ENCODE data around the gene PRKX.
"Not testable (repeated sequence)": the region's sequence is repeated elsewhere in the genome, so short reads cannot be mapped to it uniquely, and the experiment has no call there.

PRKX gene

DNA sequence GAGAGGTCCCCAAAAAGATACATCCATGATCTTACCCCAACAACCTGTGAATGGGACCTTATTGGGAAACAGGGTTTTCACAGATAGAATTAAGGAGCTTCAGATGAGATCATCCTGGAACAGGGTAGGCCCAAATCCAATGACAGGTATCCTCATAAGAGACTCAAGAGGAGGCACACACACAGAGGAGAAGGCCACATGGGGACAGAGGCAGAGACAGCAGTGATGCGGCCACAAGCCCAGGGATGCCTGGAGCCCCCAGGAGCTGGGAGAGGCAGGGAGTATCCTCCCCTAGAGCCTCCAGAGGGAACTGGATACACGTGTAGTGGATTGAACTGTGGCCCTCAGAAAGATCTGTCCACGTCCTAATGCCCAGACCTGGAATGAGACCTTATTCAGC is 82.3 kb downstream of the PRKX start:
- ATAC-seq, result no peak
- TF ChIP-seq, protein P1, sequence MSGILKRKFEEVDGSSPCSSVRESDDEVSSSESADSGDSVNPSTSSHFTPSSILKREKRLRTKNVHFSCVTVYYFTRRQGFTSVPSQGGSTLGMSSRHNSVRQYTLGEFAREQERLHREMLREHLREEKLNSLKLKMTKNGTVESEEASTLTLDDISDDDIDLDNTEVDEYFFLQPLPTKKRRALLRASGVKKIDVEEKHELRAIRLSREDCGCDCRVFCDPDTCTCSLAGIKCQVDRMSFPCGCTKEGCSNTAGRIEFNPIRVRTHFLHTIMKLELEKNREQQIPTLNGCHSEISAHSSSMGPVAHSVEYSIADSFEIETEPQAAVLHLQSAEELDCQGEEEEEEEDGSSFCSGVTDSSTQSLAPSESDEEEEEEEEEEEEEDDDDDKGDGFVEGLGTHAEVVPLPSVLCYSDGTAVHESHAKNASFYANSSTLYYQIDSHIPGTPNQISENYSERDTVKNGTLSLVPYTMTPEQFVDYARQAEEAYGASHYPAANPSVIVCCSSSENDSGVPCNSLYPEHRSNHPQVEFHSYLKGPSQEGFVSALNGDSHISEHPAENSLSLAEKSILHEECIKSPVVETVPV (CRISPR knock-in tag; IDR thresholded peaks at IDR 0.05), result no peak
- TF ChIP-seq ZNF565 (CRISPR knock-in tag; conservative IDR thresholded peaks at IDR 0.05; ENCODE audit: low read depth), result no peak

DNA sequence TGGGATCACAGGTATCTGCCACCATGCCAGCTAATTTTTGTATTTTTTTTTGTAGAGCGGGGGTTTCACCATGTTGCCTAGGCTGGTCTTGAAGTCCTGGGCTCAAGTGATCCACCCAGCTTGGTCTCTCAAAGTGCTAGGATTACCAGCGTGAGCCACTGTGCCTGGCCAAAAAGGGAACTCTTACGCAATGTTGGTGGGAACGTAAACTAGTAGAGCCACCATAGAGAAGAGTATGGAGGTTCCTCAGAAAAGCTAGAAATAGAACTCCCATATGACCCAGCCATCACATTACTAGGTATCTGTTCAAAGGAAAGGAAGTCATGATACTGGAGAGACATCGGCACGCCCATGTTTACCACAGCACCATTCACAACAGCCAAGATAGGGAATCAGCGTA is 85.9 kb downstream of the PRKX start:
- ATAC-seq, result no peak
- TF ChIP-seq ZC3H10 (CRISPR knock-in tag; IDR thresholded peaks at IDR 0.05) (no peak), ZFP3 (CRISPR knock-in tag; IDR thresholded peaks at IDR 0.05) (no peak), ISL1 (CRISPR knock-in tag; IDR thresholded peaks at IDR 0.05) (no peak), CSDC2 (CRISPR knock-in tag; IDR thresholded peaks at IDR 0.05) (no peak), ARNTL (CRISPR knock-in tag; IDR thresholded peaks at IDR 0.05; ENCODE audit: borderline replicate concordance, low read depth) (no peak), TCF4 (CRISPR knock-in tag; IDR thresholded peaks at IDR 0.05; ENCODE audit: borderline replicate concordance) (no peak), ZNF565 (CRISPR knock-in tag; conservative IDR thresholded peaks at IDR 0.05; ENCODE audit: low read depth) (no peak), ZNF8 (CRISPR knock-in tag; IDR thresholded peaks at IDR 0.05) (no peak), ESRRG (CRISPR knock-in tag; IDR thresholded peaks at IDR 0.05) (no peak), TOX (CRISPR knock-in tag; IDR thresholded peaks at IDR 0.05; ENCODE audit: borderline replicate concordance) (no peak), SNAI2 (CRISPR knock-in tag; IDR thresholded peaks at IDR 0.05) (no peak), BACH2 (CRISPR knock-in tag; IDR thresholded peaks at IDR 0.05; ENCODE audit: borderline replicate concordance) (no peak), RARB (CRISPR knock-in tag; IDR thresholded peaks at IDR 0.05) (no peak), OSR1 (CRISPR knock-in tag; IDR thresholded peaks at IDR 0.05) (no peak), ZNF70 (CRISPR knock-in tag; IDR thresholded peaks at IDR 0.05) (no peak), GLIS3 (CRISPR knock-in tag; IDR thresholded peaks at IDR 0.05) (no peak), ZFP30 (CRISPR knock-in tag; IDR thresholded peaks at IDR 0.05) (no peak)
- TF ChIP-seq, protein P2, sequence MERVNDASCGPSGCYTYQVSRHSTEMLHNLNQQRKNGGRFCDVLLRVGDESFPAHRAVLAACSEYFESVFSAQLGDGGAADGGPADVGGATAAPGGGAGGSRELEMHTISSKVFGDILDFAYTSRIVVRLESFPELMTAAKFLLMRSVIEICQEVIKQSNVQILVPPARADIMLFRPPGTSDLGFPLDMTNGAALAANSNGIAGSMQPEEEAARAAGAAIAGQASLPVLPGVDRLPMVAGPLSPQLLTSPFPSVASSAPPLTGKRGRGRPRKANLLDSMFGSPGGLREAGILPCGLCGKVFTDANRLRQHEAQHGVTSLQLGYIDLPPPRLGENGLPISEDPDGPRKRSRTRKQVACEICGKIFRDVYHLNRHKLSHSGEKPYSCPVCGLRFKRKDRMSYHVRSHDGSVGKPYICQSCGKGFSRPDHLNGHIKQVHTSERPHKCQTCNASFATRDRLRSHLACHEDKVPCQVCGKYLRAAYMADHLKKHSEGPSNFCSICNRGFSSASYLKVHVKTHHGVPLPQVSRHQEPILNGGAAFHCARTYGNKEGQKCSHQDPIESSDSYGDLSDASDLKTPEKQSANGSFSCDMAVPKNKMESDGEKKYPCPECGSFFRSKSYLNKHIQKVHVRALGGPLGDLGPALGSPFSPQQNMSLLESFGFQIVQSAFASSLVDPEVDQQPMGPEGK (CRISPR knock-in tag; IDR thresholded peaks at IDR 0.05; ENCODE audit: borderline replicate concordance), result no peak
- TF ChIP-seq, protein P3, sequence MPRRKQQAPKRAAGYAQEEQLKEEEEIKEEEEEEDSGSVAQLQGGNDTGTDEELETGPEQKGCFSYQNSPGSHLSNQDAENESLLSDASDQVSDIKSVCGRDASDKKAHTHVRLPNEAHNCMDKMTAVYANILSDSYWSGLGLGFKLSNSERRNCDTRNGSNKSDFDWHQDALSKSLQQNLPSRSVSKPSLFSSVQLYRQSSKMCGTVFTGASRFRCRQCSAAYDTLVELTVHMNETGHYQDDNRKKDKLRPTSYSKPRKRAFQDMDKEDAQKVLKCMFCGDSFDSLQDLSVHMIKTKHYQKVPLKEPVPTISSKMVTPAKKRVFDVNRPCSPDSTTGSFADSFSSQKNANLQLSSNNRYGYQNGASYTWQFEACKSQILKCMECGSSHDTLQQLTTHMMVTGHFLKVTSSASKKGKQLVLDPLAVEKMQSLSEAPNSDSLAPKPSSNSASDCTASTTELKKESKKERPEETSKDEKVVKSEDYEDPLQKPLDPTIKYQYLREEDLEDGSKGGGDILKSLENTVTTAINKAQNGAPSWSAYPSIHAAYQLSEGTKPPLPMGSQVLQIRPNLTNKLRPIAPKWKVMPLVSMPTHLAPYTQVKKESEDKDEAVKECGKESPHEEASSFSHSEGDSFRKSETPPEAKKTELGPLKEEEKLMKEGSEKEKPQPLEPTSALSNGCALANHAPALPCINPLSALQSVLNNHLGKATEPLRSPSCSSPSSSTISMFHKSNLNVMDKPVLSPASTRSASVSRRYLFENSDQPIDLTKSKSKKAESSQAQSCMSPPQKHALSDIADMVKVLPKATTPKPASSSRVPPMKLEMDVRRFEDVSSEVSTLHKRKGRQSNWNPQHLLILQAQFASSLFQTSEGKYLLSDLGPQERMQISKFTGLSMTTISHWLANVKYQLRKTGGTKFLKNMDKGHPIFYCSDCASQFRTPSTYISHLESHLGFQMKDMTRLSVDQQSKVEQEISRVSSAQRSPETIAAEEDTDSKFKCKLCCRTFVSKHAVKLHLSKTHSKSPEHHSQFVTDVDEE (CRISPR knock-in tag; IDR thresholded peaks at IDR 0.05), result no peak
- TF ChIP-seq, protein P4, sequence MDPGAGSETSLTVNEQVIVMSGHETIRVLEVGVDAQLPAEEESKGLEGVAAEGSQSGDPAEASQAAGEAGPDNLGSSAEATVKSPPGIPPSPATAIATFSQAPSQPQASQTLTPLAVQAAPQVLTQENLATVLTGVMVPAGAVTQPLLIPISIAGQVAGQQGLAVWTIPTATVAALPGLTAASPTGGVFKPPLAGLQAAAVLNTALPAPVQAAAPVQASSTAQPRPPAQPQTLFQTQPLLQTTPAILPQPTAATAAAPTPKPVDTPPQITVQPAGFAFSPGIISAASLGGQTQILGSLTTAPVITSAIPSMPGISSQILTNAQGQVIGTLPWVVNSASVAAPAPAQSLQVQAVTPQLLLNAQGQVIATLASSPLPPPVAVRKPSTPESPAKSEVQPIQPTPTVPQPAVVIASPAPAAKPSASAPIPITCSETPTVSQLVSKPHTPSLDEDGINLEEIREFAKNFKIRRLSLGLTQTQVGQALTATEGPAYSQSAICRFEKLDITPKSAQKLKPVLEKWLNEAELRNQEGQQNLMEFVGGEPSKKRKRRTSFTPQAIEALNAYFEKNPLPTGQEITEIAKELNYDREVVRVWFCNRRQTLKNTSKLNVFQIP (CRISPR knock-in tag; IDR thresholded peaks at IDR 0.05; ENCODE audit: borderline replicate concordance, low read depth), result no peak

DNA sequence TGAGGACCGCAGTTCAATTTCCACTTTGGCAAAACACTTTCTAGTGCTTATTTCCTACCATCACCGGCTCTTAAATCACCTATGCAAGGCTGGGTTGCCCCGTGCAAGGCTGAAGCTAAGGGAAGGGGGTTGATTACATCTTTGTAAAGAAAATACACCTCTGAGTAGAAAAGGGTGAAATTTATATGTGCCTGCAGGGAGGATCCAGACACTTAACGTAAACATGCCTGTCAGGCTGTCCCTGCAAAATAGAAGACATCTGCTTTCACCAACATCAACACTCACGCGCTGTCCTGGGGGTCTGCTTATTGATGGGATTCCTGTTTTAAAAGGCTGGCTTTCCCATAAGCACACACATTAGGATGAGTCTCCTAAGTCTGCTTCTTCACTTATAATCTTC is 92.0 kb downstream of the PRKX start:
- ATAC-seq, result no peak
- TF ChIP-seq RARB (CRISPR knock-in tag; IDR thresholded peaks at IDR 0.05) (no peak), TCF4 (CRISPR knock-in tag; IDR thresholded peaks at IDR 0.05; ENCODE audit: borderline replicate concordance) (no peak), ZNF70 (CRISPR knock-in tag; IDR thresholded peaks at IDR 0.05) (no peak), ZC3H10 (CRISPR knock-in tag; IDR thresholded peaks at IDR 0.05) (no peak), ISL1 (CRISPR knock-in tag; IDR thresholded peaks at IDR 0.05) (no peak), CSDC2 (CRISPR knock-in tag; IDR thresholded peaks at IDR 0.05) (no peak), ZFP3 (CRISPR knock-in tag; IDR thresholded peaks at IDR 0.05) (no peak), BACH2 (CRISPR knock-in tag; IDR thresholded peaks at IDR 0.05; ENCODE audit: borderline replicate concordance) (no peak), GLIS3 (CRISPR knock-in tag; IDR thresholded peaks at IDR 0.05) (no peak), ARNTL (CRISPR knock-in tag; IDR thresholded peaks at IDR 0.05; ENCODE audit: borderline replicate concordance, low read depth) (no peak)
- TF ChIP-seq, protein P2 (CRISPR knock-in tag; IDR thresholded peaks at IDR 0.05; ENCODE audit: borderline replicate concordance), result no peak
- TF ChIP-seq, protein P5, sequence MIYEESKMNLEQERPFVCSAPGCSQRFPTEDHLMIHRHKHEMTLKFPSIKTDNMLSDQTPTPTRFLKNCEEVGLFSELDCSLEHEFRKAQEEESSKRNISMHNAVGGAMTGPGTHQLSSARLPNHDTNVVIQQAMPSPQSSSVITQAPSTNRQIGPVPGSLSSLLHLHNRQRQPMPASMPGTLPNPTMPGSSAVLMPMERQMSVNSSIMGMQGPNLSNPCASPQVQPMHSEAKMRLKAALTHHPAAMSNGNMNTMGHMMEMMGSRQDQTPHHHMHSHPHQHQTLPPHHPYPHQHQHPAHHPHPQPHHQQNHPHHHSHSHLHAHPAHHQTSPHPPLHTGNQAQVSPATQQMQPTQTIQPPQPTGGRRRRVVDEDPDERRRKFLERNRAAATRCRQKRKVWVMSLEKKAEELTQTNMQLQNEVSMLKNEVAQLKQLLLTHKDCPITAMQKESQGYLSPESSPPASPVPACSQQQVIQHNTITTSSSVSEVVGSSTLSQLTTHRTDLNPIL (CRISPR knock-in tag; IDR thresholded peaks at IDR 0.05; ENCODE audit: low read depth), result no peak
- TF ChIP-seq, protein P3 (CRISPR knock-in tag; IDR thresholded peaks at IDR 0.05), result no peak

DNA sequence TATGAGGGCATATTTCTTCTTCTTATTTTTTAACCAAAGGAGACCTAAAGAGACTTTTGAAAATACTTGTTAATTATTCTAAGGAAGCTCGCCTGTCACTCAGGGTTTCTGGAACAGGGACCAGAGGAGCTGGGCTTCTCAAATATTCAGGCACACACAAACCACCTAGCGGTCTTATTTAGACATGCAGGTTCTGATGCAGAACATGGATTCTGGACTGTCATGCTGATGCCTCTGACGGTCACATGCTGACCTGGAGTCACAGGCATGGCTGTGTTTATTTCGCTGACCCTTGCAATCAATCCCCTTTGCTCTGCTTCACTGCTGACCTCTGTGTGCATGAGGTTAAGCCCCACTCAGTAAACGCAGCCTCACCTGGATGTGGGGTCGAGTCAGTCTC is 101.7 kb downstream of the PRKX start:
- not testable (repeated sequence) for ATAC-seq
